HG03575 (cell line): ENCODE results near the gene RBBP8.

Experiments used
- ATAC-seq: cut with Tn5 transposase; IDR thresholded peaks from one replicate; pipeline ENCODE4 v1.9.1; 2021; ENCODE audit not compliant: unreplicated experiment, insufficient number of reproducible peaks, low FRiP score; ENCODE audit errors: extremely low read depth

RBBP8 gene

DNA sequence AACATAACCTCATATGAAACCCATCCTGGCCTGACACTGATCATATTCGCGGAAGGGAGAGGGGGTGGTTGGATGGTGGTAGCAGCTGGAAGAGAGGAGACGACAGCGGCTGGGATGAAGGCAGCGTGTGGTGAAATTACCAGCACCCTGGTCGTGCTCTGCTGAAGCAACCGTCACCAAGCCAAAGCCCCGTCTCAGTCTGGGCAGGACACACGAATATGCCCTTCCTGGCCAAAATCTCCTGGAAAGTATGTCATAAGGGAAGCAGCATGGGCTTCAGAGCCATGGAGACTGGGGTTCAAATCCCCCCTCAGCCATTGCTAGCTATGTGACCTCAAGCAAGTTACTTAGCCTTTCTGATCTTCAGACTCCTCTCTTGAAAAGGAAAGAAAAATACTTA lies 139.0 kb downstream of the RBBP8 start:
- ATAC-seq: no peak

DNA sequence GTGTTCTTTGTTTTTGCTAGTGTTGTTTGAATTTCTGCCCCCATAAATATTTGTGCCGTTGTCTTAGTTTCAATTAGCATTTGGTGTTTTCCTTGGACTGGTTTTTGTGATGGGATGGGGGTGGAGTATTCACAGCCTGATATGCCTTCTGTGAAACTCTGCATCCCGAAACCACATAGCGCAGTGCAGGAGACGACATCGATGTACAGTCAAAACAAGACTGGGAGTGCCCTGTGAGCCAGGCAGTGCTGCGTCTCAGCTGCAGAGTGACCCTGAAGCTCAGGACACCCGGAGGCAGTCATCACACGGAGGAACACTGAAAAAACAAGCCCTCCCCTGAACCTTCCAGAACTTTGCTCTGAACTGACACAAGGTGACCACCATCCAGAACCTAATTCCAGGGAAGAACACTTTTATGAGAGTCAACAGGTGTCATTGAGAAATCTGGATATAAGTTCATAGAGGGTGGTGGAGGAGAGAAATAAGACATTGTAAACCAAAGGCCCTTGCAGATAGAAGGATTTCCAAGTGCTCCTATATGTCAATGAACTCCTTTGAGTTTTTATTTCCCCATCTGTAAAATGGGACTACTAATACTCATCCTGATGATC lies 141.0 kb downstream of the RBBP8 start:
- ATAC-seq: no peak
